Inflammatory macrophage (primary cell): Measurements from ENCODE around the gene DOK6.
"Not testable (repeated sequence)": the region's sequence is repeated elsewhere in the genome, so short reads cannot be mapped to it uniquely, and the experiment has no call there.

Source experiments
- DNase-seq, 2 donors: peaks; one replicate each; pipeline ENCODE4 v3.0.0-alpha.2; 2020 to 2022
- total RNA-seq, 18 experiments: gene quantifications; one replicate each; lab custom pipeline; 2026; ENCODE audit warnings: mixed read lengths in 6 of 18, inconsistent platforms in 2 of 18; lab: John Stamatoyannopoulos, UW

DOK6 gene
- 0 to 0.41 (median 0) reads per million in 18 experiments for total RNA-seq

GRCh38 chr18:69400253-69400975 is at the start of gene DOK6:
Gene DOK6, plus strand, starts transcription at chr18:69400888.
- DNase-seq: no peak

GRCh38 chr18:69353023-69353422 is 47.7 kb upstream of the DOK6 start:
- DNase-seq: no peak

GRCh38 chr18:69357590-69357989 is 43.1 kb upstream of the DOK6 start:
- no peak for DNase-seq

GRCh38 chr18:69358212-69358895 is 42.3 kb upstream of the DOK6 start:
- no peak for DNase-seq

GRCh38 chr18:69359768-69360167 is 40.9 kb upstream of the DOK6 start:
- DNase-seq: not testable (repeated sequence)

- DNase-seq: no peak
These were observed 35.8 kb upstream of the DOK6 start for GRCh38 chr18:69364930-69365329.

GRCh38 chr18:69365658-69366057 is 35.0 kb upstream of the DOK6 start:
- DNase-seq: no peak

- DNase-seq: no peak
These were observed 33.6 kb upstream of the DOK6 start for GRCh38 chr18:69367104-69367503.

- no peak for DNase-seq
These were observed 29.0 kb upstream of the DOK6 start for GRCh38 chr18:69371729-69372128.

GRCh38 chr18:69380324-69380723 is 20.4 kb upstream of the DOK6 start:
- DNase-seq: no peak

GRCh38 chr18:69383186-69383585 is 17.5 kb upstream of the DOK6 start:
- DNase-seq: no peak

- no peak for DNase-seq
These were observed 13.5 kb upstream of the DOK6 start for GRCh38 chr18:69387186-69387585.

- DNase-seq: no peak
These were observed 12.5 kb upstream of the DOK6 start for GRCh38 chr18:69388222-69388621.

- DNase-seq: no peak
These were observed 3.6 kb upstream of the DOK6 start for GRCh38 chr18:69397096-69397495.

GRCh38 chr18:69399253-69399652 is 1.4 kb upstream of the DOK6 start:
- DNase-seq: no peak

GRCh38 chr18:69400976-69401225 is 213 bp downstream of the DOK6 start:
- DNase-seq: no peak

- no peak for DNase-seq
These were observed 711 bp downstream of the DOK6 start for GRCh38 chr18:69401226-69401971.

GRCh38 chr18:69401972-69402532 is 1.4 kb downstream of the DOK6 start:
- no peak for DNase-seq

- DNase-seq: no peak
These were observed 1.9 kb downstream of the DOK6 start for GRCh38 chr18:69402533-69402989.

- DNase-seq: no peak
These were observed 7.8 kb downstream of the DOK6 start for GRCh38 chr18:69408522-69408921.

- no peak for DNase-seq
These were observed 10.5 kb downstream of the DOK6 start for GRCh38 chr18:69411199-69411598.

- no peak for DNase-seq
These were observed 13.5 kb downstream of the DOK6 start for GRCh38 chr18:69414184-69414583.

GRCh38 chr18:69432847-69433246 is 32.2 kb downstream of the DOK6 start:
- DNase-seq: no peak
